GM21717 (cell line): ENCODE measurements around the gene SPOP.
"Not testable (repeated sequence)": the region's sequence is repeated elsewhere in the genome, so short reads cannot be mapped to it uniquely, and the experiment has no call there.

ENCODE experiments used
- ATAC-seq: cut with Tn5 transposase; IDR thresholded peaks from one replicate; pipeline ENCODE4 v1.9.1; 2021; ENCODE audit warnings: mild to moderate bottlenecking, moderate library complexity; ENCODE audit not compliant: unreplicated experiment

Gene SPOP

DNA sequence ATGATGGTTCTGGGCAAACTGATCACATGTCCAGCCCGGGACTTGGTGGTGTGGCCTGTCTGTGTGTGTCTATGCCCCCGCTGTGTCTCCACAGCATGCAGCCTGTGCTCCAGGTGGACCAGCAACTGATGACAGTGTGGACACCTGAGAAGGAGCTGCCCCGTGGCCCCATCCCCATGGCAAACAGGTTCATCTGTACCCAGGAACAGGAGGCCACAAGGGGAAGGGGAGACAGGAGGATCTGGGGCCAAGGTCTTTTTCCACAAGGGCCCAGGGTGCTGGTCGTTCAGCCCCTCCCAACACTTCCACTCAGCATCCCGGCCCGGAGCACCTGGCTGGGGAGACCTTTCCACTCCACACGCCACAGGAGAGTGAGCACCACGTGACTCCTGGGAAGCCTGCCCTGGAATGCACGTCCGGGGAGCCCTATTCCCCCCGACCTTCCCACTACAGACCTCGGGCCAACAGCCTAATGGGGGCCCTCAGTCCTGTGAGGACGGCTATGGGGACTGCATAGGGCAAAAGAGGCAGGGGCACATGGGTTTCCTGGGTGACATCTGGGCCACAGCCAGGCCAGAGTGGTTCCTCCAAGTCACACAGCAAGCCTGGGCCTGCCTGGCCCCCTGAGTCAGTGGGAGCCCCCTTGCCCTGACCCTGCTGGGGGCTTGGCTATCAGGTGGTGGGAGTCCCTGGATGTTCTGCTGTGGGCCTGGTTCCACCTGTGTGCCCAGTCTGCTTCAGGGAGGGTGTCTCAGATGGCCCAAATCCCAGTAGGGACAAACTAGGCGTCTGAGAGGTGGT lies 123.0 kb downstream of the SPOP start:
- no peak for ATAC-seq

DNA sequence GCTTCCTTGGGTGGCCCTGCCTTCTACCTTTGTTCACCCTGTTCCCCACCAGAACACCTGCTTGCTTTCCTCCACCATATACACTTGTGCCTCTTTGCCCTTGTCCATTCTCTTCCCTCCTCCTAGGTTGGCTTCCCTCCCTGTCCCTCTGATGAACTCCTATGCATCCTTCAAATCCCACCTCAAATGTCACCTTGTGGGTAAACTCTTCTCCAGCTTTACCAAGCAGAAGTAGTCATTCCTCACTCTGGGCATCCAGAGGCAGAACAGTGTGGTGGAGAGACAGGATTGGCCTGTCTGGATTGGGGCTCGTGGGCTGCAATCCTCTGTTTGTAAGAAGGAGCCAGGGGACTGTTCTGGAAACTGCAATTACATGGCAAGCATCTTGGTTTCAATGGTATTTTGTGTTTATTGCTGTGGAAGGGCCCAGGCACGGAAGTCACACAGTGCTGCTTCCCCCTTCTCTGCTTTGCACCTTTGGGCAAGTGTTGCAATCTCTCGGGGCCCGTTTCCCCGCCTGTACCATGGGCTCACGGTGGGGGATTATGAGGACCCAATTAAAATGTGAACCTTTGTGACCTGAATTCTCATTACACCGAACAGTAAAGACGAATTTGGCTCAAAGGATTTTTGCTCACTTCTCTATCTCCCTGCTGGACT lies 124.1 kb downstream of the SPOP start:
- ATAC-seq = no peak

GRCh38 chr17:49552070-49552751 lies 125.7 kb downstream of the SPOP start:
- no peak for ATAC-seq

GRCh38 chr17:49551221-49552069 lies 126.5 kb downstream of the SPOP start:
- no peak for ATAC-seq

DNA sequence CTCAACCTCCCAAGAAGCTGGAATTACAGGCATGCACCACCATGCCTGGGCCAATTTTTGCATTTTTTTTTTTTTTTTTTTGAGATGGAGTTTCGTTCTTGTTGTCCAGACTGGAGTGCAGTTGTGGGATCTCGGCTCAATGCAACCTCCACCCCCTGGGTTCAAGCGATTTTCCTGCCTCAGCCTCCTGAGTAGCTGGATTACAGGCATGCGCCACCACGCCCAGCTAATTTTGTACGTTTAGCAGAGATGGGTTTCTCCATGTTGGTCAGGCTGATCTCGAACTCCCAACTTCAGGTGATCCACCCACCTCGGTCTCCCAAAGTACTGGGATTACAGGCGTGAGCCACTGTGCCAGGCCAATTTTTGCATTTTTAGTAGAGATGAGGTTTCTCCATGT lies 127.1 kb downstream of the SPOP start:
- ATAC-seq = not testable (repeated sequence)

GRCh38 chr17:49549691-49550678 lies 127.9 kb downstream of the SPOP start:
- ATAC-seq = no peak

GRCh38 chr17:49549311-49549605 lies 128.6 kb downstream of the SPOP start:
- ATAC-seq = no peak
